Stimulated activated CD4-positive, alpha-beta T cell treated with anti-CD3 and anti-CD28 coated beads, Interleukin-2, amount 100 ng/mL, for 24 hours (primary cell): ENCODE measurements around the gene RABGGTB.
"Not testable (repeated sequence)": the region's sequence is repeated elsewhere in the genome, so short reads cannot be mapped to it uniquely, and the experiment has no call there.

Experiments used
- DNase-seq, 2 donors: peaks; one replicate each; pipeline ENCODE4 v3.0.0-alpha.2; 2020

Gene RABGGTB

GRCh38 chr1:75796376-75797272, 10.6 kb downstream of the RABGGTB start, which contains the start of gene MSH4:
TSS of gene MSH4 (plus strand) at chr1:75796882. CDS start at chr1:75796986, 104 bp downstream.
- peak; percentile 45 to 60 for DNase-seq

GRCh38 chr1:75797273-75797588, 11.2 kb downstream of the RABGGTB start:
- no peak for DNase-seq

GRCh38 chr1:75797606-75798216, 11.7 kb downstream of the RABGGTB start:
- peak in 1 of 2 donors; percentile 27 for DNase-seq

- DNase-seq, result not testable (repeated sequence)
Measured at GRCh38 chr1:75801480-75801879, 15.4 kb downstream of the RABGGTB start.

DNA sequence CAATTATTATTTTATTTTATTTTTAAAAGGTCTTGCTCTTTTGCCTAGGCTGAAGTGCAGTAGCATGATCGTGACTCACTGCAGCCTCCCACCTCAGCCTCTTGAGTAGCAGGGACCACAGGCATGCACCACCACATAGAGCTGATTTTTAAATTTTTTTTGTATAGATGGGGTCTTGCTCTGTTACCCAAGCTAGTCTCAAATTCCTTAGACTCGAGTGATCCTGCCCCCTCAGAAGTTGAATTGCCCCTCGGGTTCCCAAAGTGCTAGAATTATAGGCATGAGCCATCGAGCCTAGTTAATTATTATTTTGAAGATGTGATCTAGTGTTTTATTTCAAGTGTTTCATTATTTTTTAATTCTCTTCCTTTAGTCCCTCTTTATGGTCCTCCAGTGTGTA, 22.9 kb downstream of the RABGGTB start:
- no peak for DNase-seq

- DNase-seq, result not testable (repeated sequence)
Measured at GRCh38 chr1:75810113-75810512, 24.1 kb downstream of the RABGGTB start.

DNA sequence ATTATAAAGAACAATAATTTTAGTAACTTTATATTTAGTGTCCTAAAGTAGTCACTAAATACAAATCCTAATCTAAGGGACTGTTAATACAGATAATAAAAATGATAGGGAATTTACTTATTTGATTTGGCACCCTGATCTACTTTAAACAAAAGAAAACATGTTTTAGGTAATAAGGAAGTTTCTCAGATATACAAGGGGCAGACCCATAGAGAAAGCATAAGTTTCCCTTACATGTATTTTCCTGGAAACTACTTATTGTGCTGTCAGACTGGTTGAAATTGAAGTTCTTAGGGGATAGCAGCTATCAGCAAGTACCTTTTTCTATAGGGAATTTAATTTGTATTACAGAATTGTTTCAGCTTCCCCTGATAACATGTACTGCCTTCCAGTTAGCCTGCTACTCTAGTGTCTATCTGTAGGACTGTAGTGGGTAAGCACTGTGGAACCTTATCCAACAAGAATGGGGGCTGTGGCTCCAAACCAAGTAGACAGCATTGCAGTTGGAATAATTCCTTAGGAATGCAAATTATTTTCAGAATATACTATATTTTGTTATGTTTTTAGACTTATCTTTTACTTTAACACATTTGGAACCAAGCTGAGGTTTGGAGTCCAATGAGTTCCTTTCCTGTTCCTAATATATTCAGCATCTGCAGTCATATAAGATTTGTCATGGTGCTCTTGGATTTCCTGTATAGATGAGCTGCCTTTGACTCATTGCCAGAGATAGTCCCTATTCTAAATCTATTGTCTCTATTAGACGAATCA, 25.3 kb downstream of the RABGGTB start:
- DNase-seq, result no peak

DNA sequence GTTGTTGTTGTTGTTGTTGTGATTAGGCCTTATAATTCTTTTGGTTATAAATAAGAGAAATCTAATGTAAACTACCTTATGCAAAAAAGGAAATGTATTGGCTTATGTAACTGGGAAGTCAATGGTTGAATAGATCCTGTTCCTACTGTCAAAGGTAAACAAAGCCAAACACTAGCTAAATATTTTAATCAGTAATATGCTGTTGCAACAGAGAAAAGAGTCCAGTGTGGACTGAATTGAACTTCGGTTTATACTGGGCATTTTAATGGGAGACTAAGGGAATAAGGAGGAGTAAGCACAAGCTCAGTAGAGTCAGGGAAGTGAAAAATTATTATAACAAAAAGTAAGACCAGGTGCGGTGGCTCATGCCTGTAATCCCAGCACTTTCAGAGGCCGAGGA, 26.0 kb downstream of the RABGGTB start:
- no peak for DNase-seq

DNA sequence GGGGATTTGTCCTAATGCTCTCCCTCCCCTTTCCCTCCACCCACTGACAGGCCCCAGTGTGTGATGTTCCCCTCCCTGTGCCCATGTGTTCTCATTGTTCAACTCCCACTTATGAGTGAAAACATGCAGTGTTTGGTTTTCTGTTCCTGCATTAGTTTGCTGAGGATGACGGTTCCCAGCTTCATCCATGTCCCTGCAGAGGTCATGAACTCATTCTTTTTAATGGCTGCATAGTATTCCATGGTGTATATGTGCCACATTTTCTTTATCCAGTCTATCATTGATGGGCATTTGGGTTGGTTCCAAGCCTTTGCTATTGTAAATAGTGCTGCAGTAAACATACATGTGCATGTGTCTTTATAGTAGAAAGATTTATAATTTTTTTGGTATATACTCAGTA, 37.5 kb downstream of the RABGGTB start:
- DNase-seq, result not testable (repeated sequence)

- no peak for DNase-seq
Measured at GRCh38 chr1:75836528-75837100, 50.6 kb downstream of the RABGGTB start.

GRCh38 chr1:75838079-75838478, 52.0 kb downstream of the RABGGTB start:
- DNase-seq, result no peak

DNA sequence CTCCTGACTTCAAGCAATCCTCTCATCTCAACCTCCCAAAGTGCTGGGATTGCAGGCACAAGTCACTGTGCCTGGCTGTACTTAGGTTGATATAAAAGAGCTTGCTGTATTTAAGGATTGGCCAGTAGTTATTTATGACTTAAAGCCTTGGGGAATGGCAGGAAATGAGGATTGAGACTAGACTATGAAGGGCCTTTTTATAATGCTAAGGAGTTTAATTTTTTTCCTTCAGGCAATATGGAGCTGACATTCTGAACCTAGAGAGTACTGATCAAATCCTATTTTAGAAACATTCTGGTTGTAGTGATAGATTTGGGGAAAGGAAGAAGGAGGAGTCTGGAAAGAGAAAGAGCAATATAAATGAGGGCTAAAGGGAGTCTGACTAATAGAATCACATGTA, 55.4 kb downstream of the RABGGTB start:
- no peak for DNase-seq
